Measurements from ENCODE around the gene RUNX2. TPM values are rescaled to one million over a fixed set of nuclear protein-coding genes. Genes with fewer than 3 reads are reported as not detected.

Gene RUNX2
- total RNA-seq, 1 donor from 2014 or later, result 0.52 TPM

GRCh38 chr6:45613656-45614055 lies 285.5 kb downstream of the RUNX2 start:
- H3K9ac ChIP-seq (ENCODE audit: low read depth in 1 of 3, low read length in 3 of 3), result no peak overlapping the region
- no peak overlapping the region for H3K4me3 ChIP-seq (ENCODE audit: low read length in 3 of 3)
- no peaks in the 10 kb centered on the region for H3K9me3 ChIP-seq (ENCODE audit: control insufficient read depth in 3 of 3, low read length in 3 of 3)
- H3K4me1 ChIP-seq (ENCODE audit: control insufficient read depth in 3 of 3, insufficient read depth in 3 of 3, low read length in 3 of 3), result peaks cover 0 to 2% (median 2%) of the 10 kb centered on the region in 3 donors
- H3K27me3 ChIP-seq (ENCODE audit: control insufficient read depth in 3 of 3, insufficient read depth in 3 of 3, low read length in 3 of 3), result peaks cover 0 to 3% (median 0%) of the 10 kb centered on the region in 3 donors
- no peak overlapping the region for H3K27ac ChIP-seq (ENCODE audit: low read depth, low read length)
- H3K36me3 ChIP-seq (ENCODE audit: control insufficient read depth in 3 of 3, insufficient read depth in 3 of 3, low read length in 3 of 3), result no peaks in the 10 kb centered on the region

- H3K27me3 ChIP-seq (ENCODE audit: control insufficient read depth in 3 of 3, insufficient read depth in 3 of 3, low read length in 3 of 3), result peaks cover 0 to 3% (median 0%) of the 10 kb centered on the region in 3 donors
- H3K9me3 ChIP-seq (ENCODE audit: control insufficient read depth in 3 of 3, low read length in 3 of 3), result no peaks in the 10 kb centered on the region
- H3K27ac ChIP-seq (ENCODE audit: low read depth, low read length), result no peak overlapping the region
- H3K36me3 ChIP-seq (ENCODE audit: control insufficient read depth in 3 of 3, insufficient read depth in 3 of 3, low read length in 3 of 3), result no peaks in the 10 kb centered on the region
- no peaks in the 10 kb centered on the region for H3K4me1 ChIP-seq (ENCODE audit: control insufficient read depth in 3 of 3, insufficient read depth in 3 of 3, low read length in 3 of 3)
- H3K9ac ChIP-seq (ENCODE audit: low read depth in 1 of 3, low read length in 3 of 3), result no peak overlapping the region
- no peak overlapping the region for H3K4me3 ChIP-seq (ENCODE audit: low read length in 3 of 3)
Observed at GRCh38 chr6:45614488-45615285, 286.6 kb downstream of the RUNX2 start.

DNA sequence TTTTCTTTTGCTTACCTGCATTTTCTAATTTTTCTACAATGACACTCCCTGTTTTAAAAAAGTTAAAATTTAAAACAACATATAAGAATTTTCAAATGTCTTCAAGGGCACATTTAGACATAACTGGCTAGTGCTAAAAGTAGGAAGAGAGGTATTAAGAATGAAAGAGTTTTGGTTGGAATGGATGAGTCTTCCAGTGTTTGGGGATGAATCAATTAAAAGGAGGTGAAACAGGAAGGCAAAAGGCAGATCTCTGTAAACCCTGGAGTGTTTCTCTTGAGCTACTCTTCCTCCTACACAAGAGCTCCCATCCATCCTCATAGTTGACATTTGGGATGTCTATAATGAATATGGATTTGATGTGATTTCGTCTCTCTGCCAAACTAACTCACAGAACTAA lies 288.1 kb downstream of the RUNX2 start:
- Histone ChIP-seq H3K36me3 (ENCODE audit: control insufficient read depth in 3 of 3, insufficient read depth in 3 of 3, low read length in 3 of 3) (no peaks in the 10 kb centered on the region), H3K4me1 (ENCODE audit: control insufficient read depth in 3 of 3, insufficient read depth in 3 of 3, low read length in 3 of 3) (peaks cover 0 to 3% (median 0%) of the 10 kb centered on the region in 3 donors), H3K4me3 (ENCODE audit: low read length in 3 of 3) (no peak overlapping the region), H3K27ac (ENCODE audit: low read depth, low read length) (no peak overlapping the region), H3K9ac (ENCODE audit: low read depth in 1 of 3, low read length in 3 of 3) (no peak overlapping the region), H3K9me3 (ENCODE audit: control insufficient read depth in 3 of 3, low read length in 3 of 3) (no peaks in the 10 kb centered on the region), H3K27me3 (ENCODE audit: control insufficient read depth in 3 of 3, insufficient read depth in 3 of 3, low read length in 3 of 3) (peaks cover 0 to 3% (median 0%) of the 10 kb centered on the region in 3 donors)

DNA sequence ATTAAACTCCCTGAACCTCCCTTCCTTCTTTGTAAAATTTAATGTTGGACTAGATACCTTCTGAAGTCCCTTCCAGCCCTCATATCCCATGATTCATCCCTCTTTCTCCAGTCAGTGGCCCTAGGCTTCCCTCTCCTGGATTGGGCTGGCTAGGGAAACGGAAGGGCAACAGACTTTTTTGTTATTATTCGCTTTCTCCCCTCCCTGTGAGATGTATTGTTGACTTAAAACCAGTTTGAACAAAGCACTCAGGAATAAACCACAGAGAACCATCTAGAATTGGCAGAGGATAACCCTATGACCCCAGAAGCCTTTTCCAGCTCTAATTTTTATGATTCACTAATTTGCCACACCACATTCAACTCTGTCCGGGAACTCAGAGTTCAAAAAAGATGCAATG lies 289.3 kb downstream of the RUNX2 start:
- Histone ChIP-seq H3K4me1 (ENCODE audit: control insufficient read depth in 3 of 3, insufficient read depth in 3 of 3, low read length in 3 of 3) (peaks cover 0 to 3% (median 0%) of the 10 kb centered on the region in 3 donors), H3K36me3 (ENCODE audit: control insufficient read depth in 3 of 3, insufficient read depth in 3 of 3, low read length in 3 of 3) (no peaks in the 10 kb centered on the region), H3K27me3 (ENCODE audit: control insufficient read depth in 3 of 3, insufficient read depth in 3 of 3, low read length in 3 of 3) (peaks cover 0 to 3% (median 0%) of the 10 kb centered on the region in 3 donors), H3K4me3 (ENCODE audit: low read length in 3 of 3) (no peak overlapping the region), H3K27ac (ENCODE audit: low read depth, low read length) (no peak overlapping the region), H3K9me3 (ENCODE audit: control insufficient read depth in 3 of 3, low read length in 3 of 3) (no peaks in the 10 kb centered on the region), H3K9ac (ENCODE audit: low read depth in 1 of 3, low read length in 3 of 3) (no peak overlapping the region)

- Histone ChIP-seq H3K9ac (ENCODE audit: low read depth in 1 of 3, low read length in 3 of 3) (no peak overlapping the region), H3K27me3 (ENCODE audit: control insufficient read depth in 3 of 3, insufficient read depth in 3 of 3, low read length in 3 of 3) (peaks cover 0 to 3% (median 0%) of the 10 kb centered on the region in 3 donors), H3K4me3 (ENCODE audit: low read length in 3 of 3) (no peak overlapping the region), H3K9me3 (ENCODE audit: control insufficient read depth in 3 of 3, low read length in 3 of 3) (no peaks in the 10 kb centered on the region), H3K36me3 (ENCODE audit: control insufficient read depth in 3 of 3, insufficient read depth in 3 of 3, low read length in 3 of 3) (no peaks in the 10 kb centered on the region), H3K4me1 (ENCODE audit: control insufficient read depth in 3 of 3, insufficient read depth in 3 of 3, low read length in 3 of 3) (peaks cover 0 to 3% (median 0%) of the 10 kb centered on the region in 3 donors), H3K27ac (ENCODE audit: low read depth, low read length) (no peak overlapping the region)
Observed at GRCh38 chr6:45618259-45618658, 290.1 kb downstream of the RUNX2 start.

- Histone ChIP-seq H3K9me3 (ENCODE audit: control insufficient read depth in 3 of 3, low read length in 3 of 3) (no peaks in the 10 kb centered on the region), H3K4me3 (ENCODE audit: low read length in 3 of 3) (no peak overlapping the region), H3K27ac (ENCODE audit: low read depth, low read length) (no peak overlapping the region), H3K27me3 (ENCODE audit: control insufficient read depth in 3 of 3, insufficient read depth in 3 of 3, low read length in 3 of 3) (peaks cover 0 to 3% (median 0%) of the 10 kb centered on the region in 3 donors), H3K36me3 (ENCODE audit: control insufficient read depth in 3 of 3, insufficient read depth in 3 of 3, low read length in 3 of 3) (no peaks in the 10 kb centered on the region), H3K9ac (ENCODE audit: low read depth in 1 of 3, low read length in 3 of 3) (no peak overlapping the region), H3K4me1 (ENCODE audit: control insufficient read depth in 3 of 3, insufficient read depth in 3 of 3, low read length in 3 of 3) (peaks cover 0 to 3% (median 0%) of the 10 kb centered on the region in 3 donors)
Observed at GRCh38 chr6:45619211-45619760, 291.2 kb downstream of the RUNX2 start.

GRCh38 chr6:45619994-45620471 lies 291.9 kb downstream of the RUNX2 start:
- Histone ChIP-seq H3K36me3 (ENCODE audit: control insufficient read depth in 3 of 3, insufficient read depth in 3 of 3, low read length in 3 of 3) (no peaks in the 10 kb centered on the region), H3K27ac (ENCODE audit: low read depth, low read length) (no peak overlapping the region), H3K4me1 (ENCODE audit: control insufficient read depth in 3 of 3, insufficient read depth in 3 of 3, low read length in 3 of 3) (peaks cover 0 to 3% (median 0%) of the 10 kb centered on the region in 3 donors), H3K27me3 (ENCODE audit: control insufficient read depth in 3 of 3, insufficient read depth in 3 of 3, low read length in 3 of 3) (peaks cover 0 to 3% (median 0%) of the 10 kb centered on the region in 3 donors), H3K4me3 (ENCODE audit: low read length in 3 of 3) (no peak overlapping the region), H3K9me3 (ENCODE audit: control insufficient read depth in 3 of 3, low read length in 3 of 3) (no peaks in the 10 kb centered on the region), H3K9ac (ENCODE audit: low read depth in 1 of 3, low read length in 3 of 3) (no peak overlapping the region)

GRCh38 chr6:45624228-45624627 lies 296.1 kb downstream of the RUNX2 start:
- no peaks in the 10 kb centered on the region for H3K27me3 ChIP-seq (ENCODE audit: control insufficient read depth in 3 of 3, insufficient read depth in 3 of 3, low read length in 3 of 3)
- H3K4me1 ChIP-seq (ENCODE audit: control insufficient read depth in 3 of 3, insufficient read depth in 3 of 3, low read length in 3 of 3), result peaks cover 0 to 3% (median 0%) of the 10 kb centered on the region in 3 donors
- H3K9me3 ChIP-seq (ENCODE audit: control insufficient read depth in 3 of 3, low read length in 3 of 3), result no peaks in the 10 kb centered on the region
- no peak overlapping the region for H3K27ac ChIP-seq (ENCODE audit: low read depth, low read length)
- no peaks in the 10 kb centered on the region for H3K36me3 ChIP-seq (ENCODE audit: control insufficient read depth in 3 of 3, insufficient read depth in 3 of 3, low read length in 3 of 3)
- no peak overlapping the region for H3K9ac ChIP-seq (ENCODE audit: low read depth in 1 of 3, low read length in 3 of 3)
- H3K4me3 ChIP-seq (ENCODE audit: low read length in 3 of 3), result no peak overlapping the region

GRCh38 chr6:45625191-45625664 lies 297.1 kb downstream of the RUNX2 start:
- Histone ChIP-seq H3K4me3 (ENCODE audit: low read length in 3 of 3) (no peak overlapping the region), H3K27me3 (ENCODE audit: control insufficient read depth in 3 of 3, insufficient read depth in 3 of 3, low read length in 3 of 3) (no peaks in the 10 kb centered on the region), H3K4me1 (ENCODE audit: control insufficient read depth in 3 of 3, insufficient read depth in 3 of 3, low read length in 3 of 3) (peaks cover 0 to 3% (median 0%) of the 10 kb centered on the region in 3 donors), H3K36me3 (ENCODE audit: control insufficient read depth in 3 of 3, insufficient read depth in 3 of 3, low read length in 3 of 3) (no peaks in the 10 kb centered on the region), H3K27ac (ENCODE audit: low read depth, low read length) (no peak overlapping the region), H3K9ac (ENCODE audit: low read depth in 1 of 3, low read length in 3 of 3) (no peak overlapping the region), H3K9me3 (ENCODE audit: control insufficient read depth in 3 of 3, low read length in 3 of 3) (no peaks in the 10 kb centered on the region)

Data from skeletal muscle tissue (tissue), 4 donors.